ENCODE results near the gene C13orf46.
"Not testable (repeated sequence)": the region's sequence is repeated elsewhere in the genome, so short reads cannot be mapped to it uniquely, and the experiment has no call there.

C13orf46 gene

DNA sequence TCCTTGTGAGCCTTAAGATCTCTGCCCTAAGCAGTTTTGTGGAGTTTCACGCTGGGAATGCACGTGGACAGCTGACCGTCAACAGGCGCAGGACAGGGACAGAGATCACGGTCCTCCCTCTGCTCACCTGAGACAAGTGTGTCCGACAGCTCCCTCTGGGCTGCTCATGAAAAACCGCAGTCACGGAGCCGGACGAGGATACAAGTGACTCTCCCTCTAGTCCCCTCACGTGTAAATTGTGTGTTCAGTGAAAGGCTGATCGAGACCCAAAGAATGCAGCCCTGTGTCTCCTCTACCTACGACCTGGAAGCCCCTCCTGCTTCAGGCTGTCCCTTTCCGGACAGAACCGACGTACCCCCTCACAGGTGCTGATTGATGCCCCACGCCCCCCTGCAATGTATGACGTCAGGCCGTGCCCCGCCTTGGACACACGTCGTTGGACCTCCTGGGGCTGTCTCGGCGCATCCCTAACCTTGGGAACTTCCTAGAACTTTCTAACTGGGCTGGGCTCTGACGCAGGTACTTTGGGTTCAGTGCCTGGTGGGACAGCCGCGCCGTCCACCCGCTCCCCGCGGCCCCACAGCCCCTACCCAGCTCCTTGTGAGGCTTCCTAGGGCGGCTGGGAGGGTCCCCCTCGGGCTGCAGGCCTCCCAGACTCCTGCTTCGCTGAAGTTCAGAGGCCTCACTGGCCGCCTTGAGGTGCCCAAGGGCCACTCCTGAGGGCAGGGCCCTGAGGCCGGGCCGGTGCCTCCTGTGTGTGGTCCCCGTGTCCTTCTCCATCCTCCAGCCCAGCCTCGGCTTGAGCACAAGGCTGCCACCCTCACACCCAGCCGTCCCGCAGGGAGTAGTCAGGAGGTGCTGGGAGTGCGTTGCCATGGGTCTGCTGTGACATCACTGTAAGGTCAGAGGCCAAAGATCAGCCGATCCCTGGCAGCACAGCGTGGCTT is at the start of gene C13orf46:
C13orf46 (minus strand) TSS at position 859 of the 947 bp plus-strand sequence; CDS start at position 780, 79 bp downstream.
- no peak for DNase-seq

DNA sequence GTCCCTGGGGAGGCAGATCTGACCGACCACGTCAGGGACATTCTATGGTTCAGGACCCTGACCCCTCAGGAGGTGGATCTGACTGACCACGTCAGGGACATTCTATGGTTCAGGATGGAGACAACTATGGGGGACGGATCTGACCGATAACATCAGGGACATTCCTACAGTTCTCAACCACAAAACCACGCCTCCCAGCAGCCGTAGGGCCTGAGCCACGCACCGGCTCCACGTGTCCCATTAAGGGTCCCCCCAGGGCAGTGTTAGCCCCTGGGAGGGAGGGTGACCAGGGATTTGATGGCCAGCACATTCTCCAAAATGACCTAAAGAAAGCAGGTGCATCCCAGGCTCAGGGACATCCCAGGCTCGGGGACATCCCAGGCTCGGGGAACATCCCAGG is 49.0 kb upstream of the C13orf46 start:
- DNase-seq, result no peak

DNA sequence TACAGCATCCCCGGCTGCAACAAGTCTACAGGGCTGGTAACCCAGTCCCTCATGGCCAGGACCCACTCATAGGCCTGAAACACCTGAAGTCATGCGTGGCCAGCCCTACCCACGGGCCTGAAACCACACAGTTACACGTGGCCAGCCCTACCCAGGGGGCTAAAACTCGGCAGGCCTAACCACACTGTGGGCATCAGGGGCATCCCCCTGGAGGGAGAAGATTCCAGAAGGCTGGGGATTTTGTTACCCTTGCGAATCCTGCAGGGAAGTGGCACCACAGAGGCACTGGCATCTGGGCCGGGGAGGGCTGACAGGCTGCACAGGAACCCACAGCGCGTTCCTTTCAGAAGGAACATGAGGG is 48.4 kb upstream of the C13orf46 start:
- no peak for DNase-seq

DNA sequence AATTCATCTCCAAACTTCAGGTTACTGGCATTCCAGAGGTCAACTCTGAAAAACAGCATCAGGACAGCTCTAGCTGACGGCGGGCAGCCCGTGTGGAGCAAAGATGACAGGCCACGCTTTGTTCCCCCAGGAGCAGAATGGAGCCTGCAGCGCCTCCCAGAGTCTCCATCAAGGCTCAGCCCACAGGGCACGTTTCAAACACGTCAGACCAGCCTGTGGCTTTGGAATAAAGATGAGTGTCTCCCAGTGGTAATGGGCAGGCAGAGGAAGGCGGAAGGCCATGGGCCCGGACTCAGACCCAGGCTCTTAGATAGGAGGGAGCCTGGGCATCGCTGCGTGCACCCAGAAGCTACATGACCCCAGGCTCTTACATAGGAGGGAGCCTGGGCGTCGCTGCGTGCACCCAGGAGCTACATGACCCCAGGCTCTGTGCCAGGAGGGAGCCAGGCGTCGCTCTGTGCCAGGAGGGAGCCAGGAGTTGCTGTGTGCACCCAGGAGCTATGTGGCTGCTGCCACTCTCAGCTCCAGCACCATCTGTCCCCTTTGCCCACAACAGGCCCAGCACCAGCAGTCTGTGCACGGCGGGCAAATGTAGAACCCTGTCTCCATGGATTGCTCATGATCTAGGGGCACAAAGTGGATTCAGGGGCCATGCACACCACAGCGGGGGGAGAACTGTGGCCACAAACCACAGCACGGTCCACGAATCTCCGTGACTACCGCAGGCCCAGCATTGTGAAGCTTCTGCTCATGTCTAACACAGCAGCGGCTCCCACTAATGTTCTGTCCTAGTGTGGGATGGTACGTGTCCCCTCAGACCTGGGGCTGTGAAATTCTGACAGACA is 47.8 kb upstream of the C13orf46 start:
- no peak for DNase-seq

DNA sequence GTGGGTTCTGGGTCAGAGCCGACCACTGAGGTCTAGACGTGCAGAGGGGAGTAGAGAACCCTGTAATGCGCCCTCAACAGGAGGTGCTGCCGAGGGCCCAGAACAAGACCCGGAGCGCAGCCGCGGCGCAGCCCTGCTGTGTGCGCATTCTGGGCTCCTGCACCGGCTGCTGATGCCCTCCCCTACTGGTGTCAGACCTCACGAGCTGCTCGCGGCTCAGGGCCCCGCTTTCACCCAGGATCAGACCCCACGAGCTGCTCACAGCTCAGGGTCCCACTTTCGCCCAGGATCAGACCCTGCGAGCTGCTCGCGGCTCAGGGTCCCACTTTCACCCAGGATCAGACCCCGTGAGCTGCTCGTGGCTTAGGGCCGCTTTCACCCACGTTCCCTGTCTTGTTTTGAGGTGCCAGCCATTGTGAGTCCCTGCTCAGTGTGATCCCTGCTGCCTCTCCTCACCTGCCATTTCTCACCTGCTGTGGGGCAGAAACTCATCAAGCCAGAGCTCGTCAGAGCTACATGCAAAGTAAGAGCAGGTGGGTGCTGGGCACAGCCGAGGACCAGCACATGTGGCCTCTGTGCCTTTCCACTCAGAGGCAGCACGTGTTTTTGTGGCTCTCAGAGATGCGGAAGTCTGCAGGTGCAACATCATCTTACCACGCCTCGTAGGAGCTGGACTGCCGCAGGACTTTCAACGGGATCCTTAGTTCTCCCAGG is 47.0 kb upstream of the C13orf46 start:
- no peak for DNase-seq

DNA sequence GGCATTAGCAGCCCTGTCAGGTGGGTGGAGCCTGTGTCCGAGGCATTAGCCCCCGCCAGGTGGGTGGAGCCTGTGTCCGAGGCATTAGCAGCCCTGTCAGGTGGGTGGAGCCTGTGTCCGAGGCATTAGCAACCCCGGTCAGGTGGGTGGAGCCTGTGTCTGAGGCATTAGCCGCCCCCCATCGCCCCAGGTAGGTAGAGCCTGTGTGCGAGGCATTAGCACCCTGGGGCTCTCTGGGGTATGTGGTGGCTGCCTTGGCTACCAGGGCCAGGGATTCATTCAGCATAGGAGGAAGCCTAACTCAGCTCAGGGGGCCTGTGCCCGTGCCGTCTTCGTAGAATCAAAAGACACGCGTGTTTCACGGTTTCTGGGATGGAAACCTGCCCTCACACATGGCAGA is 46.3 kb upstream of the C13orf46 start:
- not testable (repeated sequence) for DNase-seq

DNA sequence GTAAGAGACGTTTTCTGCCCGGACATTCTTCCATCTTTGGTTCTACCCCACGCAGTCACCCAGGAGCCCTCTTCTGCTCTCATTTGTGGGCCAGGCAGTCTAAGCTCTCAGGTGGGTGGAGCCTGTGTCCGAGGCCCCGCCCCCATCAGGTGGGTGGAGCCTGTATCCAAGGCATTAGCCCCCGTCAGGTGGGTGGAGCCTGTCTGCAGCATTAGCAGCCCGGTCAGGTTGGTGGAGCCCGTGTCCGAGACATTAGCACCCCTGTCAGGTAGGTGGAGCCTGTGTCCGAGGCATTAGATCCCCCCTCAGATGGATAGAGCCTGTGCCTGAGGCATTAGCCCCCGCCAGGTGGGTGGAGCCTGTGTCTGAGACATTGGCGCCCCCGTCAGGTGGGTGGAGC is 45.5 kb upstream of the C13orf46 start:
- DNase-seq, result peak; percentile 45 to 58

DNA sequence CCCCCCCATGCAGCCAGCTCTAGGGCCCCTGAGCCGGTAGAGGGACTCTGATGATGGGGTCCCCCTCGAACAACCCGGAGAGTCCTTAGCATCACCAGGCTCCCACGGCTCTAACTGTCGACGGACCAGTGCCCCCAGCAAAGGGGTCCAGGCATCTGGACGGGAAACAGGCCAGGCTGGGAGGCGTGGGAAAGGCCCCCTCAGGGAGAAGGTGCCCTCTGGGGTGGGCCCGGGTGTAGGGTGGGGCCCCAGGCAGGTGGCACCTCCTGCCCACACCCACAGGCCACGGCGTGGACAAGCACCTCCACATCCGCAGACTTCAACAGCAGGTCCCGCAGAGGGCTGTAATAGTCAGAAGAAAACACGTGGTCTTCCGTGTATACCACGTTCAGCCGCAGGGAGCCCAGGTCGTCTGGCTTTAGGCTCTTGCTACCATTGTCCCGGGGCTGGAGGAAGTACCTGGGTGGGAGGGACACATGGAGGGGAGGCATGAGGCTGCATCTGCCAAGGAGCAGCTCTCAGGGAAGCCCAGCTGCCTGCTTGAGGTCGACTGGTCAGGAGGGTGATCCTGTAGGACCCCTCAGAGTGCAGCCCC is 44.7 kb upstream of the C13orf46 start:
- DNase-seq, result no peak

DNA sequence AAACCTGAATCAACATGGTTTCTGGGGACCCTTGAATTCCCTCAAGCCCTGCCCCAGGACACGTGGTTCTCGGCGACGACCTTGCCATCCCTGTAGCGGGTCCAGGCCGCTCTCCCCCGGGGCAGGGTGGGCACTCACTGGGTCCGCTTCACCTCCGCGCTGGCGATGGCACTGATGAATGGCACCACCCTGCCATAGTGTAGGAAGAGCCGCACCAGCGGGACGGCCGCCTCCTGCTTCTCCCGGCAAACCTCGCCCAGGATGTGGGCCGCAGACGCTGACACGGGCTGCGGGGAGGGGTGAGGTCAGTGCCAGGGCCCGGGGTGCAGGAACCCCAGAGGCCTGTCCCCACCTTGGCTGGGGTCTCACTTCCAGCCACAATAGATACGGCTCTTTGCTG is 44.1 kb upstream of the C13orf46 start:
- DNase-seq, result no peak

DNA sequence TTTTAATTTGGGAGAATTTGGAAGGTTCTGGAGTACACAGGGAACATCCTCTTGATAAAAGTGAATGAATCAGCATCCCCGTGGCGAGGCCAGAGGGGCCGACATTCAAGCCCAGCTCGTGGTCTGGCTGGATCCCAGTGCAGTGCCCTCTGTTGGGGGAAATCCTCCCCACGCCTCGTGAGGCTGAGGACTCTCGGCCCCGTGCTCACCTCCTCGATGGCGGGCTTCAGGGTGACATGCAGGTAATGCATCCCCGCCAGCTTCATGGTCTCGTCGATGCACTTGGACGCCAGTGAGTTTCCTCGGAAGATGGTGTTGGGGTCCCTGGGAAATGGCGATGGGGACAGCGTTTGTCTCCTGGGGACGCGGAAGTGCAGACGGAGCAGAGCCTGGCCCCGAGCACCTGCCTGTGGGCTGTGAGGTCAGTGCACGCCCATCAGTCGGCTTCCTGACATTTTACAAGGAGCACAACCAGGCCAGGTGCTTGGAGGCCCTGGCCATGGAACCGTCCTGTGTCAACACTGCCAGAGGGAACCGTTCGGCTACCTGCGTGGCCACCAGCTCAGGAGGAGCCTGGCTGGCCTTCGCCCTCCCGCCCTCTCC is 43.3 kb upstream of the C13orf46 start:
- no peak for DNase-seq

DNA sequence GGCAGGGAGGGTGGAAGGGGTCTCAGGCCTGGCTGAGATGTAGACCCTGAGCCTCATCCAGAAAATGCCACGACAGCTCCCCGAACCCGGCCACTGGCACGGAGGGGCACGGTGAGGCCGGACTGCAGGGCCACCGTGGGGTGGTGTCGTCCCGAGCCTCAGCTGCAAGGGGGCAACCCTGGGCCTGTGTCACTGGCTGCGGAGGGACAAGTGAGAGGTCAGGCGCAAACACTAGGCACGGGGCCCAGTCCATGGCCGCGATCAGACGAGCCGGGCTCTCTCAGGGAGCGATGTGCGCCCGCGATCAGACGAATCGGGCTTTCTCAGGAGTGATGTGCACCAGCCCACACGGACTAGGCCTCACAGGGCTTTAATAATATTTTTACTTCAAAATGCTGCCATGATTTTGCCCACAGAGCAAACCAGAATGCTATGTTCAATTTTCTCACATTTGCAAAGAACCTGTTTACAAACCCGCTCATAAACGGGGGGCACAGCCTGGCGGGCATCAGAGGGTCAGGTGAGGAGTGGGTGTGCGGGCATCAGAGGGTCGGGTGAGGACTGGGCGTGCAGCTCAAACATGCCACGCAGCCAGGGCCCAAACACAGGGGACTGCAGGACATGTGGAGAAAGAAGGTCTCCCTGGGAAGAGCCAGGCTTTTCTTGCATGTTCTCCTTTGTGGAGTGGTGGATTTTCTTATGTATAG is 42.6 kb upstream of the C13orf46 start:
- no peak for DNase-seq

DNA sequence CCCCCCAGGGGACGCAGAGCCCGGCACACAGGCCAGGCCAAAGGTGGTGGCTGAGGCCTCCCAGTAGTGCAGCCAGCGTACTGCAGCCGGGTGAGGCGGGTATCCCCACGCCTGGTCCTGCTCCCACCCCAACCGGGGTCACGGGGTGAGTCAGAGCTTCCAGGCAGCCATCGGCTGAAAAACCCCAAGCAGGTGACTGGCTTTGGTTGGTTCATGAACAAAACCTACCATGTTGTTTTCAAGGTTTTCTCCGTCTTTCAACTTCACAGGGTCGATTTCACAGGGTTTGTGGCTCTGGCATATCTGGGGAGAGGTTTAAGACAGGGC is 42.1 kb upstream of the C13orf46 start:
- DNase-seq, result no peak

DNA sequence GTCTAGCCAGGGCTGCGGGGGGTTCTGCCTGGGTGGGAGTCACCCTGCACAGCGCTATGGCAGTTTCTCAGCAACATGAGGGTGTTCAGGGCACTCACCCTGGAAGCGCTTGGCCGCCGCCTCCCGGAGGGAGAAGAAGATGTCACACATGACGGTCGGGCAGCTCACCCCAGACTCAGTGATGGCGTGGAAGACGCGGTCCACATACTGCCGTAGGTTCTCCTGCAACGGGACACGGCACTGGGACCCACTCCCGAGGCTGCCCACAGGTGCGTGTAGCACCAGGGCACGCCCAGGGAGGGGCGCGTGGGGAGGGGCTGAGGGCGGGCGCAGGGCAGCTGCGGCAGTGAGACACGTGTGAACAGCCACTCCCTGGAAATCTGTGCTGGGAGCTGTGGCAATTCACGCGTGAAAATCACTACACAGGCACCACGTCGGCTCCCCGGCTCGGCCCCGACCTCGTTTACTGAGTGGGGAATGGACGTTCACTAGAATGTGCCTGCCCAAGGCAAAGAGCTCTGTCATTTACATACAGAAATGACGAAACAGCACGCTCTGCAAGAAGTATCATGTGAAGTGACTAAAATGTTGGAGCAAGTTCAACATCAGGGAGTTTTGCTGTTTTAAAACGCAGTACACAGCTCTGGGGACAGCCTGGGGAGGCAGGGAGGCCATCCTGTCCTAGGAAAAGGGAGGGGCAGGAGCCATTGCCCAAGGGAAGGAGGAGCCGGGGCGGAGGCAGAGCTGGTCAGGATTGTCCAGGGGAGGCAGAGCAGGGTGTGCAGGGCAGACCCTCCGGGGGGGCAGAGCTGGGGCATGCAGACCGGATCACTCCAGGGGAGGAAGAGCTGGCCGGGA is 41.5 kb upstream of the C13orf46 start:
- DNase-seq, result no peak

DNA sequence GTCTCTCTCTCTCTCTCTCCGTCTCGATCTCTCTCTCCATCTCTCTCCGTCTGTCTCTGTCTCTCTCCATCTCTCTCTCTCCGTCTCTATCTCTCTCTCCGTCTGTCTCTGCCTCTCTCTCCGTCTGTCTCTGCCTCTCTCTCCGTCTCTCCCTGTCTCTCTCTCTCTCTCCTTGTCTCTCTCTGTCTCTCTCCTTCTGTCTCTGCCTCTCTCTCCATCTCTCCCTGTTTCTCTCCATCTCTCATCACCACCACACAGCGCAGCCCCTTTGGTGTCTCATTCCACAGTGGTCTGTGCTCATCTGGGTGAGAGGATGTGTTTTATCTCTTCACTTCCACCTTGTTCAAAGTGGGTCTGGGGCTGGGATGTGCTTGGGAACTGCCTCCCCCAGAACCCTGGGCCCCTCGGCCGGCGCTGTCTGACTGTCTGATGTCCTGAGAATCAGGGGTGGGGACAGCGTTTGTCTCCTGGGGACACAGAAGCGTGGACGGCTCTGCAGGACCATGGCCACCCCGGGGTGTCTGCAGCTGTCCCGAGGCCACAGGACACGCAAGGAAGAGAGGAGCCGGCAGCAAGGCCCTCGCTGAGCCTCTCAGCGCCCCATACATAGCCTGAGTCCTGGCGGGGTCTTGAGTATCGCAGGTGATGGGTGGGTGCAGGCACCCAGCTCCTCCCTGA is 40.2 kb upstream of the C13orf46 start:
- DNase-seq, result no peak

DNA sequence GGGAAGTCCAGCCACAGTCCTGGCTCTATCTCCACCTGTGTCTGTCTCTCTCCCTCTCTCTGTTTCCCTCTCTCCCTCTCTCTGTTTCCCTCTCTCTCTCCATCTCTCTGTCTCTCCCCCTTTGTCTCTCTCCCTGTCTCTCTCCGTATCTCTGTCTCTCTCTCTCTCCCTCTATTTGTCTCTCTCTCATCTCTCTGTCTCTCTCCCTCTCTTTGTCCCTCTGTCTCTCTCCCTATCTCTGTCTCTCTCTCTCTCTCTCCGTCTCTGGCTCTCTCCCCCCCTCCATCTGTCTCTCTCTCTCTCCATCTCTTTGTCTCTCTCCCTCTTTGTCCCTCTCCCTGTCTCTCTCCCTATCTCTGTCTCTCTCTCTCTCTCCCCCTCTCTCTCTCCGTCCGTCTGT is 39.5 kb upstream of the C13orf46 start:
- no peak for DNase-seq

DNA sequence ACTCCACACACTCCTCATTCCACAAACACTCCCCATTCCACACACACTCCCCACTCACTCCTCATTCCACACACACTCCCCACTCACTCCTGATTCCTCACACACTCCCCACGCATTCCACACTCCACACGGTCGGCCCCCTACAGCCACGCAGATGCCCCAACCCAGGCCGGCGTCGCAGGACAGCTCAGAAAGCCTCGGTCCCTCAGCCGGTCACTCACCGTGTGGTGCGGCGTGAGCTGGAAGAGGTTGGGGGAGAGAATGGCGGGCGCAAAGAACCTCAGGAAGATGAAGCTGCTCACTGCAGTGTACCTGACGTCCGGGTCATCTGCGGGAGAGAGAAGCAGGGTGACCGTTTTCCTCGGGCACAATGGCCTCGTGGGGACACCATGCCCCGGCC is 39.0 kb upstream of the C13orf46 start:
- no peak for DNase-seq

DNA sequence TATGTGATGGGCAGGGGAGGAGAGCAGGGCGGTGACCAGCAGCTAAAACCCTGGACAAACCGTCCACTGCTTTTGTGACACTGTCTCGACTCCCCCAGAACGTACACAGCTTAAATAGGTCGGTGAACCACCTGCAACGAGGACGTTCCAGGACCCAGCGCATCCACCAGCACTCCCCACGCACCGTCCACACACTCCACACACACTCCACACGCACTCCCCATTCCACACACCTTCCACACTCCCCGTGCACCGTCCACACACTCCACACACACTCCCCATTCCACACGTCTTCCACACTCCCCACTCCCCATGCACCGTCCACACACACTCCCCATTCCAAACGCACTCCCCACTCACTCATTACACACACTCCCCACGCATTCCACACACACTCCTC is 38.3 kb upstream of the C13orf46 start:
- no peak for DNase-seq

DNA sequence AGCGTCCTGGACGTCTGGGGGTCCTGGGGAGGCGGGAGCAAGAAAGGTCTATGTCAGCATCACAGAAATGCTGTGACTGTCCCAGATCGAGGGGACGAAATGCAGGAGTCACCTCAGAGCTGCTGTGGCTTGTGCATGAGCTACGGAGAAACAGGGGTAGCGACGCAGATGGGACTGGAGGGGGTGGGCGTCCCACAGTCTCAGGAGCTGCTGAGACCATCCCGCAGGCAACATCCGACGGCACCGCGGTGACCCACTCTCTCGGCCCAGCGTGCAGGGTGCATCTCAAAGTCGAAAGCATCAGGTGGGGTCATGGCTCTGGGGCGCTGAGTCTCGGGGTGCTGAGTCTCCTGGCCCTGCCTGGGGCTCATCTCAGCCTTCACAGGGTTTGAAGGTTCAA is 37.4 kb upstream of the C13orf46 start:
- no peak for DNase-seq

DNA sequence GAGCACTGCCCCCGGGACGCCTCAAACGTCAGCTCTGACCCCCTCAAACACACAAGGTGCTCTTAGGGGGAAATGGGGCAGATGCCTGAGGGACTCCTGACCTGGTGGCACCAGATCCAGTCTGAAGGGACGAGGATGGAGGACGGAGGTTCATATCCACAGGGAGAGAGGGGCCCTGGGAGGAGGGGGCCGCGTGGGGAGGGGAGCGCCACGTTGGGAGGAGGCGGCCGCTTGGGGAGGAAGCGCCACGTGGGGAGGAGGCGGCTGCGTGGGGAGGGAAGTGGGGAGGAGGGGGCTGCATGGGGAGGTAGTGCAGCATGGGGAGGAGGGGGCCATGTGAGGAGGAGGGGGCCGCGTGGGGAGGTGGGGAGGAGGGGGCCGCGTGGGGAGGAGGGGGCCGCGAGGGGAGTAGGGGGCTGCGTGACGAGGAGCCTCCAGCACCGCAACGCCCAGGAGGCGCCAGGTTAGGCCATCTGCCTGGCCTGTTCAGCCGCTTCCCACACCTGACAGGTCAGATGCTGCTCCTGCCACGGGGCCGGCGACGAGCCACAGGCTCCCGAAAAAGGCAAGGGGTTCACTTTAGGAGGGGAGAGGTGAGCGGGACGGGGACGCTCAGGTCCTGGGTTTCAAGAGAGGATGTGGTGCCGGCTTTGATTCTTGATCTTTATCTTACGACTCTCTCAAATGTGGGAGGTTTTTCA is 36.7 kb upstream of the C13orf46 start:
- peak in 1 of 2 donors; percentile 35 for DNase-seq
